ENCODE results near the gene CTNNA3. TPM values are rescaled to one million over a fixed set of nuclear protein-coding genes. Genes with fewer than 3 reads are reported as not detected.

CTNNA3 gene
- total and polyA plus RNA-seq, 2 of the 4 experiments (the other 2 are of a cell fraction), result 0.19 to 0.90 TPM

DNA sequence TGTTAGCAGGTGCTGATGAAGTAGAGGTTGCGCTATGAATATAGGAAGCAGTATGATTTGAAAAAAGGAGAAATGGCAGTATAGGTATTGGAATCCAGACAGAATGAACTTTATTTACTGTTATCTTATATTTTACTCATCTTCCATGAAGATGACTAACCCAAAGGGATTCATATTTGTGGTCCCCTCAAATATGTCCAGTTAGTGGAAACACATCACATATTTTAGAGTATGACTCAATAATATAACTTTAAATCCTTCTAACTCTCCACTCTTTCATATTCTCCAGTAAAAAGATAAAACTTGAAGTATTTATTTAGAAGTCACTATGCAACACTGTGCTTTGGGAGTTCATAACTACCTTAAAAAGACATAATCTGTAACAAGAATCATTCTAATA lies 1056.6 kb downstream of the CTNNA3 start:
- POLR2A ChIA-PET (ENCODE audit: unreplicated experiment), result no interaction called here
- no peak overlapping the region for H3K4me3 ChIP-seq (ENCODE audit: insufficient read depth, low read depth, low read length)
- intact Hi-C loops (cut with micrococcal nuclease), result no loop called here
- DNase-seq, result peak; percentile 67
- H4K91ac ChIP-seq (ENCODE audit: insufficient read depth, low read depth, low read length), result no peak overlapping the region
- H2AFZ ChIP-seq (replicated peaks; ENCODE audit: low read length, poor library complexity), result no peak overlapping the region
- H3K9ac ChIP-seq (ENCODE audit: low read depth, low read length), result no peak overlapping the region
- in situ Hi-C loops (cut with MboI; ENCODE audit: low sequenced_read_pairs), result no loop called here
- peak; percentile 89 for ATAC-seq (ENCODE audit: low read depth)
- H4K20me1 ChIP-seq (ENCODE audit: insufficient read depth, low read length), result no peaks in the 10 kb centered on the region
- H2BK5ac ChIP-seq (ENCODE audit: low read depth, low read length, poor library complexity, severe bottlenecking), result no peak overlapping the region
- H3K79me1 ChIP-seq (ENCODE audit: low read depth in 1 of 2, low read length in 2 of 2), result no peaks in the 10 kb centered on the region
- no peak overlapping the region for H3K4ac ChIP-seq (ENCODE audit: low read depth, low read length)
- no peak overlapping the region for H3K56ac ChIP-seq (ENCODE audit: extremely low read depth, insufficient read depth, low read length)
- H3K27me3 ChIP-seq (ENCODE audit: control insufficient read depth, insufficient read depth, low read length), result no peaks in the 10 kb centered on the region
- dilution Hi-C loops (cut with HindIII; ENCODE audit: low sequenced_read_pairs, unreplicated experiment), result no loop called here
- H3K23ac ChIP-seq (ENCODE audit: low read depth, low read length), result no peak overlapping the region
- WGBS, 2 experiments (ENCODE audit: extremely low coverage in 2 of 2, insufficient read length in 1 of 2), result no CpG with 5 or more reads among the region's 1 CpG
- H3K27ac ChIP-seq (ENCODE audit: insufficient read depth, low read length), result no peak overlapping the region
- CTCF ChIA-PET, result no interaction called here
- no peak overlapping the region for H2BK120ac ChIP-seq (ENCODE audit: low read depth, low read length)
- no peak overlapping the region for H4K5ac ChIP-seq (ENCODE audit: low read depth, low read length)
- no peak overlapping the region for H4K8ac ChIP-seq (ENCODE audit: low read depth in 2 of 2, low read length in 2 of 2)
- no peak overlapping the region for H3K14ac ChIP-seq (replicated peaks; ENCODE audit: low read depth, low read length)
- no peak overlapping the region for H2BK15ac ChIP-seq (ENCODE audit: low read depth, low read length)
- no peak overlapping the region for H3K18ac ChIP-seq (ENCODE audit: low read depth, low read length)
- no peaks in the 10 kb centered on the region for H3K4me1 ChIP-seq (ENCODE audit: control insufficient read depth, insufficient read depth, low read length)
- H3K4me2 ChIP-seq (ENCODE audit: low read depth, low read length), result no peak overlapping the region
- TF ChIP-seq RFX5 (IDR thresholded peaks at IDR 0.05; ENCODE audit: low read depth, low read length), result no peak
- H2AK9ac ChIP-seq (replicated peaks; ENCODE audit: low read depth, low read length, poor library complexity), result no peak overlapping the region
- H3K9me3 ChIP-seq (ENCODE audit: control insufficient read depth, insufficient read depth, low read length), result no peaks in the 10 kb centered on the region
- no peak overlapping the region for H2BK20ac ChIP-seq (ENCODE audit: low read depth, low read length)
- no peak overlapping the region for H2AK5ac ChIP-seq (ENCODE audit: low read depth, low read length)
- no peaks in the 10 kb centered on the region for H3K9me1 ChIP-seq (ENCODE audit: insufficient read depth, low read length)
- no peaks in the 10 kb centered on the region for H3K36me3 ChIP-seq (ENCODE audit: control insufficient read depth, insufficient read depth, low read length)
- no TSS peak for BruUV-seq (replicated peaks)
